Stimulated activated CD4-positive, alpha-beta T cell treated with anti-CD3 and anti-CD28 coated beads, Interleukin-1b, Interleukin-23, amount 100 ng/mL, for 48 hours (primary cell): ENCODE results near the gene ELOVL5.

Experiments used
- DNase-seq: peaks from one replicate; pipeline ENCODE4 v3.0.0-alpha.2; 2020

The ELOVL5 gene

GRCh38 chr6:53236241-53236640 is 112.5 kb downstream of the ELOVL5 start:
- DNase-seq, result peak; percentile 7

GRCh38 chr6:53235508-53235907 is 113.2 kb downstream of the ELOVL5 start:
- DNase-seq, result no peak

- no peak for DNase-seq
Measured at GRCh38 chr6:53233309-53233708, 115.4 kb downstream of the ELOVL5 start.

GRCh38 chr6:53230775-53231467 is 117.8 kb downstream of the ELOVL5 start:
- no peak for DNase-seq

GRCh38 chr6:53227847-53228246 is 120.9 kb downstream of the ELOVL5 start:
- no peak for DNase-seq

GRCh38 chr6:53220605-53221004 is 128.1 kb downstream of the ELOVL5 start:
- no peak for DNase-seq
